ENCODE measurements around the gene ATPAF2. TPM values are rescaled to one million over a fixed set of nuclear protein-coding genes. Genes with fewer than 3 reads are reported as not detected.

ATPAF2 gene
- total RNA-seq, 2 donors from 2014 or later, result 31.4 to 50.8 TPM

- no peak overlapping the region for H3K9ac ChIP-seq (ENCODE audit: extremely low read depth, low read length, poor library complexity, severe bottlenecking)
- DNase-seq, result peak; percentile 95
- no peaks in the 10 kb centered on the region for H3K4me1 ChIP-seq (ENCODE audit: control insufficient read depth, insufficient read depth, low read length)
- no peak overlapping the region for H3K27ac Mint-ChIP-seq
- H3K4me3 Mint-ChIP-seq, result no peak overlapping the region
- no peak overlapping the region for H3K4me3 ChIP-seq (ENCODE audit: low read length)
- TF ChIP-seq CTCF (conservative IDR thresholded peaks at IDR 0.05), result peak; percentile 79
- 61 to 71% methylated on average over 12 to 18 of the region's 18 CpGs for WGBS, 2 experiments (ENCODE audit: insufficient coverage in 1 of 2, insufficient read length in 1 of 2)
- H3K27me3 Mint-ChIP-seq (ENCODE audit: insufficient read depth), result peaks cover 2% of the 10 kb centered on the region
- no peaks in the 10 kb centered on the region for H3K9me3 Mint-ChIP-seq
- H3K36me3 Mint-ChIP-seq (ENCODE audit: low read depth), result no peaks in the 10 kb centered on the region
- peak overlapping the region; percentile 24 for H3K27ac ChIP-seq (ENCODE audit: low read depth, low read length)
- no peaks in the 10 kb centered on the region for H3K9me3 ChIP-seq (ENCODE audit: control insufficient read depth, low read length)
- H3K27me3 ChIP-seq (ENCODE audit: control insufficient read depth, insufficient read depth, low read length, poor library complexity, severe bottlenecking), result no peaks in the 10 kb centered on the region
- no peaks in the 10 kb centered on the region for H3K36me3 ChIP-seq (ENCODE audit: control insufficient read depth, insufficient read depth, low read length)
- H3K4me1 Mint-ChIP-seq, result peaks cover 9% of the 10 kb centered on the region
These were observed 44.5 kb downstream of the ATPAF2 start for GRCh38 chr17:17994271-17995069.

DNA sequence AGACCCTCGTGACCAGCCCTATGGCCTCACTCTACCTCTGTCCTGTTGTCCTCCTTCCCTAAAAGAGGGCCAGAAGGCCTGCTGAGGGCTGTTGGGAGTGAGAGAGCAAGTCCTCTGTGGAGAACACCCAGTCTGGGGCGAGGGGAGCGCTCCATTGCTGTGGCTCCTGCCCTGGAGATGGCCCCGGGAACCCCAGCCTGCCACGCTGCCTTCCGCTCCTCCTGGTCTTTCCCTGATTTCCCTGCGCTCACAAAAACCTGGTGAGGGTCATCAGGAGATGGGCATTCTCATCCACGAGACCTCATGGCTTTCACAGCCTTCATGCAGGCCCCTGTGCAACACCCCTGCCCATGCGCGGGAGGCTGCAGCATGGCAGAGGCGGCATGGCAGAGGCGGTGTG, 45.1 kb downstream of the ATPAF2 start:
- H3K27ac ChIP-seq (ENCODE audit: low read depth, low read length), result no peak overlapping the region
- 95 to 96% methylated on average over 11 to 12 of the region's 12 CpGs for WGBS, 2 experiments (ENCODE audit: insufficient coverage in 1 of 2, insufficient read length in 1 of 2)
- no peaks in the 10 kb centered on the region for H3K36me3 ChIP-seq (ENCODE audit: control insufficient read depth, insufficient read depth, low read length)
- Mint-ChIP-seq H3K4me3 (no peak overlapping the region), H3K36me3 (ENCODE audit: low read depth) (no peaks in the 10 kb centered on the region), H3K27me3 (ENCODE audit: insufficient read depth) (peaks cover 2% of the 10 kb centered on the region), H3K9me3 (no peaks in the 10 kb centered on the region), H3K4me1 (peaks cover 9% of the 10 kb centered on the region), H3K27ac (no peak overlapping the region)
- TF ChIP-seq CTCF (conservative IDR thresholded peaks at IDR 0.05), result no peak
- no peaks in the 10 kb centered on the region for H3K4me1 ChIP-seq (ENCODE audit: control insufficient read depth, insufficient read depth, low read length)
- H3K9ac ChIP-seq (ENCODE audit: extremely low read depth, low read length, poor library complexity, severe bottlenecking), result no peak overlapping the region
- H3K27me3 ChIP-seq (ENCODE audit: control insufficient read depth, insufficient read depth, low read length, poor library complexity, severe bottlenecking), result no peaks in the 10 kb centered on the region
- DNase-seq, result no peak
- no peak overlapping the region for H3K4me3 ChIP-seq (ENCODE audit: low read length)
- no peaks in the 10 kb centered on the region for H3K9me3 ChIP-seq (ENCODE audit: control insufficient read depth, low read length)

DNA sequence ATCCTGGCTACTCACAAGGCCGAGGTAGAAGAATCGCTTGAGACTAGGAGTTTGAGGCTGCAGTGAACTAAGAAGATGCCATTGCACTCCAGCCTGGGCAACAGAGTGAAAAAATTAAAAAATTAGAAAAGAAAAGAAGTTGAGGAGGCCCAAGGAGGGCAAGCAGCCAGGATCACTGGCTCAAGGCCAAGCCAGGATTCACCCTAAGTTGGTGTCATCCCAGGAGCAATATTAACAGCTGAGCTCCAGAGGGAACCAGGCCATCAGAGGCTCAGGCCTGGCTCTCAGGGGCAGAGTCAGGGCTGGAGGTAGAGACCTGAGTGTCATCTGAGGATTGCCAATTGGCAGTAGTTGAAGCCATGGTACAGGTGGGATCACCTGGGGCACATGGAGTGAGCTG, 45.6 kb downstream of the ATPAF2 start:
- Mint-ChIP-seq H3K27me3 (ENCODE audit: insufficient read depth) (peaks cover 2% of the 10 kb centered on the region), H3K4me3 (no peak overlapping the region), H3K9me3 (no peaks in the 10 kb centered on the region), H3K27ac (no peak overlapping the region), H3K4me1 (peaks cover 9% of the 10 kb centered on the region), H3K36me3 (ENCODE audit: low read depth) (no peaks in the 10 kb centered on the region)
- no peak for TF ChIP-seq CTCF (conservative IDR thresholded peaks at IDR 0.05)
- H3K4me1 ChIP-seq (ENCODE audit: control insufficient read depth, insufficient read depth, low read length), result no peaks in the 10 kb centered on the region
- H3K4me3 ChIP-seq (ENCODE audit: low read length), result no peak overlapping the region
- H3K9me3 ChIP-seq (ENCODE audit: control insufficient read depth, low read length), result no peaks in the 10 kb centered on the region
- DNase-seq, result no peak
- H3K27ac ChIP-seq (ENCODE audit: low read depth, low read length), result no peak overlapping the region
- 88 to 93% methylated on average over 2 of the region's 2 CpGs for WGBS, 2 experiments (ENCODE audit: insufficient coverage in 1 of 2, insufficient read length in 1 of 2)
- H3K36me3 ChIP-seq (ENCODE audit: control insufficient read depth, insufficient read depth, low read length), result no peaks in the 10 kb centered on the region
- H3K9ac ChIP-seq (ENCODE audit: extremely low read depth, low read length, poor library complexity, severe bottlenecking), result no peak overlapping the region
- H3K27me3 ChIP-seq (ENCODE audit: control insufficient read depth, insufficient read depth, low read length, poor library complexity, severe bottlenecking), result no peaks in the 10 kb centered on the region
